ENCODE measurements around the gene NCAN. TPM values are rescaled to one million over a fixed set of nuclear protein-coding genes. Genes with fewer than 3 reads are reported as not detected.

Gene NCAN
- total RNA-seq, 3 donors from 2014 or later = not detected

- no peak for DNase-seq (ENCODE audit: low spot score in 2 of 2)
- TF ChIP-seq POLR2A (IDR thresholded peaks at IDR 0.05) (no peak), CTCF (IDR thresholded peaks at IDR 0.05) (no peak), POLR2AphosphoS5 (IDR thresholded peaks at IDR 0.05) (no peak)
- Histone ChIP-seq H3K4me1 (no peaks in the 10 kb centered on the region), H3K27me3 (no peaks in the 10 kb centered on the region), H3K9me3 (no peaks in the 10 kb centered on the region), H3K4me3 (no peak overlapping the region), H3K27ac (no peak overlapping the region), H3K36me3 (peaks cover 9% of the 10 kb centered on the region)
- intact Hi-C loops (cut with DNase I; ENCODE audit: low total_unique reads) = no loop called here
These were observed 67.4 kb downstream of the NCAN start for GRCh38 chr19:19279062-19279612.

GRCh38 chr19:19279853-19280252 is 68.1 kb downstream of the NCAN start:
- TF ChIP-seq POLR2A (IDR thresholded peaks at IDR 0.05) = no peak
- TF ChIP-seq POLR2AphosphoS5 (IDR thresholded peaks at IDR 0.05) = no peak
- TF ChIP-seq CTCF (IDR thresholded peaks at IDR 0.05) = no peak
- H3K4me3 ChIP-seq = no peak overlapping the region
- H3K36me3 ChIP-seq = peaks cover 9% of the 10 kb centered on the region
- no peak for DNase-seq (ENCODE audit: low spot score in 2 of 2)
- no peak overlapping the region for H3K27ac ChIP-seq
- H3K4me1 ChIP-seq = no peaks in the 10 kb centered on the region
- H3K9me3 ChIP-seq = no peaks in the 10 kb centered on the region
- intact Hi-C loops (cut with DNase I; ENCODE audit: low total_unique reads) = no loop called here
- no peaks in the 10 kb centered on the region for H3K27me3 ChIP-seq

GRCh38 chr19:19280561-19280960 is 68.8 kb downstream of the NCAN start:
- Histone ChIP-seq H3K4me1 (no peaks in the 10 kb centered on the region), H3K9me3 (no peaks in the 10 kb centered on the region), H3K27me3 (no peaks in the 10 kb centered on the region), H3K36me3 (peaks cover 9% of the 10 kb centered on the region), H3K4me3 (no peak overlapping the region), H3K27ac (no peak overlapping the region)
- TF ChIP-seq POLR2A (IDR thresholded peaks at IDR 0.05) (no peak), POLR2AphosphoS5 (IDR thresholded peaks at IDR 0.05) (no peak), CTCF (IDR thresholded peaks at IDR 0.05) (no peak)
- intact Hi-C loops (cut with DNase I; ENCODE audit: low total_unique reads) = no loop called here
- DNase-seq (ENCODE audit: low spot score in 2 of 2) = no peak

GRCh38 chr19:19285686-19286085 is 73.9 kb downstream of the NCAN start:
- intact Hi-C loops (cut with DNase I; ENCODE audit: low total_unique reads) = no loop called here
- H3K27ac ChIP-seq = no peak overlapping the region
- H3K9me3 ChIP-seq = no peaks in the 10 kb centered on the region
- TF ChIP-seq POLR2A (IDR thresholded peaks at IDR 0.05) = no peak
- TF ChIP-seq CTCF (IDR thresholded peaks at IDR 0.05) = no peak
- no peak for TF ChIP-seq POLR2AphosphoS5 (IDR thresholded peaks at IDR 0.05)
- no peak overlapping the region for H3K4me3 ChIP-seq
- DNase-seq (ENCODE audit: low spot score in 2 of 2) = no peak
- peaks cover 5% of the 10 kb centered on the region for H3K36me3 ChIP-seq
- H3K4me1 ChIP-seq = no peaks in the 10 kb centered on the region
- no peaks in the 10 kb centered on the region for H3K27me3 ChIP-seq

- intact Hi-C loops (cut with DNase I; ENCODE audit: low total_unique reads) = no loop called here
- H3K9me3 ChIP-seq = peaks cover 0 to 6% of the 10 kb centered on the region in 2 donors
- H3K4me1 ChIP-seq = no peaks in the 10 kb centered on the region
- H3K36me3 ChIP-seq = peaks cover 2% of the 10 kb centered on the region
- no peaks in the 10 kb centered on the region for H3K27me3 ChIP-seq
- TF ChIP-seq POLR2A (IDR thresholded peaks at IDR 0.05) = no peak
- TF ChIP-seq CTCF (IDR thresholded peaks at IDR 0.05) = no peak
- no peak for TF ChIP-seq POLR2AphosphoS5 (IDR thresholded peaks at IDR 0.05)
- no peak for DNase-seq (ENCODE audit: low spot score in 2 of 2)
- H3K4me3 ChIP-seq = no peak overlapping the region
- no peak overlapping the region for H3K27ac ChIP-seq
These were observed 80.8 kb downstream of the NCAN start for GRCh38 chr19:19292607-19293006.
